SJSA1 (cell line): ENCODE measurements around the gene ALKBH5. TPM values are rescaled to one million over a fixed set of nuclear protein-coding genes. Genes with fewer than 3 reads are reported as not detected.

Experiments
- DNase-seq, 2 experiments: peaks; one replicate each; pipeline ENCODE4 v3.0.0-alpha.2; 2015 to 2020; ENCODE audit warnings: low spot score in 2 of 2, low read depth in 1 of 2
- H3K27ac ChIP-seq: fragments of 250-450 bp; sonication (Bioruptor Pico); 2 replicates; pipeline ENCODE4 v1.5.1; 2020; ENCODE audit warnings: mild to moderate bottlenecking, moderate library complexity
- H3K27me3 ChIP-seq: fragments of 250-450 bp; sonication (Bioruptor Pico); replicated peaks from 2 replicates; pipeline ENCODE4 v1.5.1; 2020; ENCODE audit warnings: mild to moderate bottlenecking, moderate library complexity
- H3K36me3 ChIP-seq: fragments of 250-450 bp; sonication (Bioruptor Pico); 2 replicates; pipeline ENCODE4 v1.5.1; 2020; ENCODE audit warnings: mild to moderate bottlenecking
- H3K4me1 ChIP-seq: fragments of 250-450 bp; sonication (Bioruptor Pico); replicated peaks from 2 replicates; pipeline ENCODE4 v1.6.1; 2021; ENCODE audit warnings: mild to moderate bottlenecking
- H3K4me3 ChIP-seq: fragments of 250-450 bp; sonication (Bioruptor Pico); 2 replicates; pipeline ENCODE4 v1.5.1; 2020; ENCODE audit warnings: mild to moderate bottlenecking
- H3K9me3 ChIP-seq: fragments of 250-450 bp; sonication (Bioruptor Pico); replicated peaks from 2 replicates; pipeline ENCODE4 v1.5.1; 2020; ENCODE audit warnings: mild to moderate bottlenecking
- total RNA-seq: library from RNA; depleted of rRNA; stranded (reverse); fragments of >200 nt; shearing (Covaris generic); gene quantifications from 2 replicates; pipeline ENCODE4 v1.2.3, GENCODE V29; 2014; rRNA removed

Gene ALKBH5
- total RNA-seq, 1 experiment from 2014 or later, result 61.3 TPM

- peaks cover 19% of the 10 kb centered on the region for H3K4me1 ChIP-seq
- H3K27me3 ChIP-seq, result no peaks in the 10 kb centered on the region
- no peak overlapping the region for H3K4me3 ChIP-seq
- H3K9me3 ChIP-seq, result no peaks in the 10 kb centered on the region
- H3K27ac ChIP-seq, result no peak overlapping the region
- no peak for DNase-seq
- H3K36me3 ChIP-seq, result peaks cover 95% of the 10 kb centered on the region
Measured at GRCh38 chr17:18253947-18254821, 70.6 kb downstream of the ALKBH5 start.

- H3K27me3 ChIP-seq, result no peaks in the 10 kb centered on the region
- DNase-seq, result no peak
- peaks cover 88% of the 10 kb centered on the region for H3K36me3 ChIP-seq
- peaks cover 26% of the 10 kb centered on the region for H3K4me1 ChIP-seq
- H3K9me3 ChIP-seq, result no peaks in the 10 kb centered on the region
- H3K4me3 ChIP-seq, result no peak overlapping the region
- no peak overlapping the region for H3K27ac ChIP-seq
Measured at GRCh38 chr17:18254888-18255649, 71.4 kb downstream of the ALKBH5 start.

GRCh38 chr17:18256351-18256750 is 72.7 kb downstream of the ALKBH5 start:
- Histone ChIP-seq H3K9me3 (no peaks in the 10 kb centered on the region), H3K4me1 (peaks cover 31% of the 10 kb centered on the region), H3K36me3 (peaks cover 75% of the 10 kb centered on the region), H3K27ac (no peak overlapping the region), H3K27me3 (no peaks in the 10 kb centered on the region), H3K4me3 (no peak overlapping the region)
- no peak for DNase-seq

GRCh38 chr17:18256776-18257175 is 73.1 kb downstream of the ALKBH5 start:
- Histone ChIP-seq H3K4me3 (peak overlapping the region; percentile 99; the same call in 1 of the 2 replicates), H3K9me3 (no peaks in the 10 kb centered on the region), H3K4me1 (peaks cover 35% of the 10 kb centered on the region), H3K27me3 (no peaks in the 10 kb centered on the region), H3K36me3 (peaks cover 71% of the 10 kb centered on the region), H3K27ac (no peak overlapping the region)
- DNase-seq, result no peak

- Histone ChIP-seq H3K27ac (peak overlapping the region; percentile 95), H3K27me3 (no peaks in the 10 kb centered on the region), H3K4me1 (peaks cover 37% of the 10 kb centered on the region), H3K4me3 (peak overlapping the region; percentile 99), H3K9me3 (no peaks in the 10 kb centered on the region), H3K36me3 (peaks cover 64% of the 10 kb centered on the region)
- peak in 1 of 2 experiments; percentile 12 for DNase-seq
Measured at GRCh38 chr17:18257268-18257981, 73.8 kb downstream of the ALKBH5 start.

- Histone ChIP-seq H3K4me1 (peaks cover 37% of the 10 kb centered on the region), H3K4me3 (peak overlapping the region; percentile 99), H3K36me3 (peaks cover 60% of the 10 kb centered on the region), H3K27ac (peak overlapping the region; percentile 95), H3K9me3 (no peaks in the 10 kb centered on the region), H3K27me3 (no peaks in the 10 kb centered on the region)
- DNase-seq, result peak; percentile 84 to 88
Measured at GRCh38 chr17:18257982-18258355, 74.3 kb downstream of the ALKBH5 start.

- H3K36me3 ChIP-seq, result peaks cover 58% of the 10 kb centered on the region
- peak in 1 of 2 experiments; percentile 85 for DNase-seq
- H3K27ac ChIP-seq, result peak within 1 kb of the TSS; percentile 95
- H3K9me3 ChIP-seq, result no peaks in the 10 kb centered on the region
- H3K4me3 ChIP-seq, result peak within 1 kb of the TSS; percentile 99
- no peaks in the 10 kb centered on the region for H3K27me3 ChIP-seq
- H3K4me1 ChIP-seq, result peaks cover 37% of the 10 kb centered on the region
Measured at GRCh38 chr17:18258356-18259038, 74.9 kb downstream of the ALKBH5 start, which contains the start of gene FLII. FLII (minus strand) TSS chr17:18258738; CDS start chr17:18258690, 48 bp downstream.

Other genes with a start within 250 kb of the ALKBH5 start
- 32.0 and 36.4 TPM in 2 replicates for gene TOM1L2, start 211.4 kb upstream of the ALKBH5 start, total RNA-seq
- gene DRC3, start 211.0 kb upstream of the ALKBH5 start, total RNA-seq, result 1.8 TPM in 1 of 2 replicates, not detected in the other
- gene ATPAF2, start 144.7 kb upstream of the ALKBH5 start, total RNA-seq, result 17.8 and 44.4 TPM in 2 replicates
- 2.0 and 4.4 TPM in 2 replicates for gene GID4, start 144.4 kb upstream of the ALKBH5 start, total RNA-seq
- 31.2 and 58.1 TPM in 2 replicates for gene DRG2, start 95.9 kb upstream of the ALKBH5 start, total RNA-seq
- gene MYO15A, start 75.1 kb upstream of the ALKBH5 start, total RNA-seq, result not detected in 2 replicates
- gene LLGL1, start 41.8 kb downstream of the ALKBH5 start, total RNA-seq, result 15.9 and 19.3 TPM in 2 replicates
- 115 TPM in 2 replicates for gene FLII, start 74.9 kb downstream of the ALKBH5 start, total RNA-seq
- 5.3 and 14.8 TPM in 2 replicates for gene MIEF2, start 76.8 kb downstream of the ALKBH5 start, total RNA-seq
- 38.4 and 80.2 TPM in 2 replicates for gene TOP3A, start 131.2 kb downstream of the ALKBH5 start, total RNA-seq
- gene SMCR8, start 131.5 kb downstream of the ALKBH5 start, total RNA-seq, result 6.0 and 12.1 TPM in 2 replicates
- gene SHMT1, start 179.7 kb downstream of the ALKBH5 start, total RNA-seq, result 20.4 and 23.0 TPM in 2 replicates
- not detected in 2 replicates for gene EVPLL, start 193.9 kb downstream of the ALKBH5 start, total RNA-seq